Dendritic cell treated with granulocyte-macrophage colony-stimulating factor and Interleukin-4, amounts not matched to agents 40 ng/mL and 50 ng/mL, for 4 days (primary cell): ENCODE measurements around the gene NEMF.
"Not testable (repeated sequence)": the region's sequence is repeated elsewhere in the genome, so short reads cannot be mapped to it uniquely, and the experiment has no call there.

Experiments used
- H3K27ac Mint-ChIP-seq: one replicate; pipeline ENCODE4 v1.8.0; 2022; ENCODE audit warnings: mild to moderate bottlenecking, mixed read lengths
- H3K27me3 Mint-ChIP-seq: one replicate; pipeline ENCODE4 v1.8.0; 2022; ENCODE audit warnings: mild to moderate bottlenecking, mixed read lengths
- H3K36me3 Mint-ChIP-seq: one replicate; pipeline ENCODE4 v1.8.0; 2022; ENCODE audit warnings: low read depth, mixed read lengths
- H3K4me1 Mint-ChIP-seq: one replicate; pipeline ENCODE4 v1.8.0; 2022; ENCODE audit warnings: low read depth, mixed read lengths
- H3K4me3 Mint-ChIP-seq: one replicate; pipeline ENCODE4 v1.8.0; 2022; ENCODE audit warnings: mild to moderate bottlenecking, moderate library complexity, mixed read lengths
- H3K9me3 Mint-ChIP-seq: one replicate; pipeline ENCODE4 v1.8.0; 2022; ENCODE audit warnings: mixed read lengths
- intact Hi-C: fragments of 100-400 bp; cut with micrococcal nuclease; formaldehyde crosslinking; loops from one replicate; pipeline ENCODE4 v1.15.0; 2022

The NEMF gene

DNA sequence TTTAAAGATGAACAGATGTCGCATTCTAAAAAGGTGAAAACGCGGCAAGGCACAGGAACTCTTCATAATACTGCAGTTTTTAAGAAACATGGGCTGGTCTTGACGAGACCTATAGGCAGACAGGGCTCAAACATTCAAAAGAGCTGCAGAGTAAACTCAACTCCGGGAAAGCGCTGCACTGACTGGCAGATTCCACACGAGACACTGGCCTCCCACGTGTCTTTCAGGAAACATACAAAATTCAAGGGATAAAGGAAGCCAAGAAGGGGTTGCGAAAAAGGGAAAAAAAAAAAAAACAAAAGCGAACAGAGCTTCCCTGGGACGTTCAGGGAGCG is 39.7 kb upstream of the NEMF start:
- Mint-ChIP-seq H3K27me3 (no peaks in the 10 kb centered on the region), H3K4me3 (peak overlapping the region; percentile 83), H3K27ac (peak overlapping the region; percentile 99), H3K9me3 (no peaks in the 10 kb centered on the region), H3K36me3 (peaks cover 53% of the 10 kb centered on the region), H3K4me1 (peaks cover 29% of the 10 kb centered on the region)
- intact Hi-C loops, result loop anchor here (1.0 to 5.0 kb wide), 5 partner anchors 12 to 170 kb away; no protein-coding TSS in a partner anchor

DNA sequence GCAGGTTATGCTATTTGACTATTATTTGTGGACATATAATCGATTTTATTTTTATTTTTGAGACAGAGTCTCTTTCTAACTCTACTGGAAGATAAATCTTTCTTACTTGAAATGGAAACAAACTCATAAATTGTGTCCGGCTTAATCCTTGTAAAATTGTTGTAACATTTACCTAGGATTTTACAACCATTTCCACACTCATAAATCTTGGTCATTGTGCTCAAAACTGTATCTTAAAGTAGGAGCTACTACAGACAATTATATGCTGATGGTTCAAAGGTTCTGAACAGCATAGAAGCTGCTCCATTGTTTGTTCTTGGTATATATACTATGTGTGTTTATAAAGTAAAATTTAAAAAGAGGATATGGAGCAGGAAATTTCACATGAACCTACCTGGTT is 35.7 kb upstream of the NEMF start:
- peaks cover 19% of the 10 kb centered on the region for H3K4me1 Mint-ChIP-seq
- H3K36me3 Mint-ChIP-seq, result peaks cover 13% of the 10 kb centered on the region
- intact Hi-C loops, result no loop called here
- no peaks in the 10 kb centered on the region for H3K9me3 Mint-ChIP-seq
- no peaks in the 10 kb centered on the region for H3K27me3 Mint-ChIP-seq
- H3K4me3 Mint-ChIP-seq, result no peak overlapping the region
- peak overlapping the region; percentile 23 for H3K27ac Mint-ChIP-seq

DNA sequence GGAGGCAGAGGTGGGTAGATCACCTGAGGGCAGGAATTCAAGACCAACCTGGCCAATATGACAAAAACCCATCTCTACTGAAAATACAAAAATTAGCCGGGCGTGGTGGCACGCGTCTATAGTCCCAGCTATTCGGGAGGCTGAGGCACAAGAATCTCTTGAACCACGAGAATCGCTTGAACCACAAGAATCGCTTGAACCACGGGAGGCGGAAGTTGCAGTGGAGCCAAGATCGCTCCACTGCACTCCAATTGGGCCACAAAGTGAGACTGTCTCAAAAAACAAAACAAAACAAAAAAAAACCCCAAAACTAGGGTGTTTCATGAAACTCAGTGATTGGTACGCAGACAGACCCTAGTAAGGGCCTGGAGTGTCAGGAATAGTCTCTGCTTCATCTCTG is 33.9 kb upstream of the NEMF start:
- H3K27ac Mint-ChIP-seq, result no peak overlapping the region
- no peaks in the 10 kb centered on the region for H3K9me3 Mint-ChIP-seq
- peaks cover 19% of the 10 kb centered on the region for H3K4me1 Mint-ChIP-seq
- H3K4me3 Mint-ChIP-seq, result no peak overlapping the region
- intact Hi-C loops, result no loop called here
- H3K36me3 Mint-ChIP-seq, result no peaks in the 10 kb centered on the region
- H3K27me3 Mint-ChIP-seq, result no peaks in the 10 kb centered on the region

DNA sequence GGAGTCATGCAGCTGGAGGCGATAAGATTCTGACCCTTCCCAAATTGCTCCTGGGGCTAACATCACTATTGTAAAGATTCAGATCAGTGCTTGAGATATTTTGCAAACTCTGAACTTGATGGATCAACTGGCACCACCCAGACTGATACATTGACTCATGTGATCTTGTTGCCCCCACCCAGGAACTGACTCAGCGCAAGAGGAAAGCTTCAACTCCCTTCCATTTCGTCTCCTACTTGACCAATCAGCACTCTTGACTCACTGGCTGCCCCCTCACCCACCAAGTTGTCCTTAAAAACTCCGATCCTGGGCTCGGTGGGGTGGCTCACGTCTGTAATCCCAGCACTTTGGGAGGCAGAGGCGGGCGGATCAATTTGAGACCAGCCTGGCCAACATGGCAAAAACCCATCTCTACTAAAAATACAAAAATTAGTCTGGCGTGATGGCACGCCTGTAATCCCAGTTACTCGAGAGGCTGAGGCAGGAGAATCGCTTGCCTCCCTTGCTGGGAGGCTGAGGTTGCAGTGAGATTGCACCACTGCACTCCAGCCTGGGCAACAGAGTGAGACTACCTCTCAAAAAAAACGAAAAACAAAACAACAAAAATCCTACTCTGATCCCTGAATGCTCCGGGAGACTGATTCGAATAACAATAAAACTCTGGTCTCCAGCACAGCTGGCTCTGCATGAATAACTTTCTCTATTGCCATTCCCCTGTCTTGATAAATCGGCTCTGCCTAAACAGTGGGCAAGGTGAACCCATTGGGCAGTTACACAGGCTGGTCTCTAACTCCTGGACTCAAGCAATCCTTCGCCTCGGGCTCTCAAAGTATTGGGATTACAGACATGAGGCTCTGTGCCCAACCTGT is 30.5 kb upstream of the NEMF start:
- Mint-ChIP-seq H3K27me3 (no peaks in the 10 kb centered on the region), H3K4me3 (no peak overlapping the region), H3K4me1 (peaks cover 39% of the 10 kb centered on the region), H3K9me3 (no peaks in the 10 kb centered on the region), H3K36me3 (no peaks in the 10 kb centered on the region), H3K27ac (peak overlapping the region; percentile 69)
- intact Hi-C loops, result no loop called here

DNA sequence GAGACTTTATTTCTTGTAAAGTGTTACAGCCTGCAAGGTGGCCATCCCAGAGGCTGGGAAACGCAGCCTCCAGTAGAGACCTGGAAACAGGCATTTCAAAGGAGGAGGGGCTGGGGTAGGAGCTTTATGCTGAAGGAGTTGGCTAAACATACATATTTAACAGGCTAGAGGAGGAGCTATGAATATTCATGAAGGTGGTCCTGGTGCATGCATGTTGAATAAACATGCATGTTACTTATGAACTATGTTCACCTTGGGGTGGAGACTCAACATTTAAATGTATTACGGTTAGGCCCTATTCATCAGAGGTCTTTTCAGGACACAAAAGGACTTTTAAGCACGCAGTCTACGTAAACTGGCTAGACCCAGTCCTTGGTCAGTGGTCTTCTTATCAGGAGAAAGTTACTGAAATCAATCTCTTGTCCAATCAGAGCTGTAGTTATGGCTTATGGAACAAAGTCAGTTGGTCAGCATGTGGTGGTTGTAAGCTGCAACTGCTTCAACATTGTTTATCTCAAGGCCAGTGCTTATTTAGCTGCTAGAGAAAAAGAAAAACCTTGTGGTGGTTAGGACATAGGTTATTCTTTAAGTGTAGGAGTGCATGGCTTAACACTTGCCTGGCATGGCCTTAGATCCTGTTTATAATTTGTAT is 28.9 kb upstream of the NEMF start:
- H3K4me3 Mint-ChIP-seq, result no peak overlapping the region
- peak overlapping the region; percentile 97 for H3K27ac Mint-ChIP-seq
- H3K9me3 Mint-ChIP-seq, result no peaks in the 10 kb centered on the region
- H3K4me1 Mint-ChIP-seq, result peaks cover 39% of the 10 kb centered on the region
- no peaks in the 10 kb centered on the region for H3K27me3 Mint-ChIP-seq
- intact Hi-C loops, result no loop called here
- no peaks in the 10 kb centered on the region for H3K36me3 Mint-ChIP-seq

DNA sequence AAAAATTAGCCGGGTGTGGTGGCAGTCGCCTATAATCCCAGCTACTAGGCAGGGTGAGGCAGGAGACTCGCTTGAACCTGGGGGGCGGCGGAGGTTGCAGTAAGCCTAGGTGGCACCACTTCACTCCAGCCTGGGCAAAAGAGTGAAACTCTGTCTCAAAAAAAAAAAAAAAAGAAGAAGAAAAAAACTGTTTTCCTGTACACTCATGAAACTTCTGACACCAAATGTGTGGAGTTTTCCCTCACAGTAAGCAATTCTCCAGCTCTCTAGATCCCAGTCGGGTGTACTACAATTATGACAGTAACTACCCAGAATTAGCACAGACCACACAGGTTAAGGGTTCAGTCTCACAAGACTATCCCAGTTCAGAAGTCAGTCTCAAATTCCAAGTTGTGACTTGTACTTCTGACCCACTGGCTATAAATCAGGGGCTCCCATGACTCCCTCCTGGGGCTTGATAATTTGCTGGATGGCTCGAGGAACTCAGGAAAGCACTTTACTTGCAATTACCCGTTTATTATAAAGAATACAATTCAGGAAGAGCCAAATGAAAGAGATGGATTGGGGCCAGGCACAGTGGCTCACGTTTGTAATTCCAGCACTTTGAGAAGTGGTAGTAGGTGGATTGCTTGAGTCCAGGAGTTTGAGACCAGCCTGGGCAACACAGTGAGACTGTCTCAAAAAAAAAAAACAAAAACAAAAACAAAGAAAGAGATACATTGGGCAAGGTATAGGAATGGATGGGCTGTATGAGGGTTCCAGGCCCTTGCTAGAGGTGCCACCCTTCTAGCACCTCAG is 27.9 kb upstream of the NEMF start:
- peak overlapping the region; percentile 97 for H3K27ac Mint-ChIP-seq
- peaks cover 3% of the 10 kb centered on the region for H3K27me3 Mint-ChIP-seq
- H3K4me3 Mint-ChIP-seq, result peak overlapping the region; percentile 9
- no peaks in the 10 kb centered on the region for H3K9me3 Mint-ChIP-seq
- H3K4me1 Mint-ChIP-seq, result peaks cover 44% of the 10 kb centered on the region
- intact Hi-C loops, result loop anchor here (1.0 kb wide), 2 partner anchors 12 kb away; no protein-coding TSS in a partner anchor
- no peaks in the 10 kb centered on the region for H3K36me3 Mint-ChIP-seq

DNA sequence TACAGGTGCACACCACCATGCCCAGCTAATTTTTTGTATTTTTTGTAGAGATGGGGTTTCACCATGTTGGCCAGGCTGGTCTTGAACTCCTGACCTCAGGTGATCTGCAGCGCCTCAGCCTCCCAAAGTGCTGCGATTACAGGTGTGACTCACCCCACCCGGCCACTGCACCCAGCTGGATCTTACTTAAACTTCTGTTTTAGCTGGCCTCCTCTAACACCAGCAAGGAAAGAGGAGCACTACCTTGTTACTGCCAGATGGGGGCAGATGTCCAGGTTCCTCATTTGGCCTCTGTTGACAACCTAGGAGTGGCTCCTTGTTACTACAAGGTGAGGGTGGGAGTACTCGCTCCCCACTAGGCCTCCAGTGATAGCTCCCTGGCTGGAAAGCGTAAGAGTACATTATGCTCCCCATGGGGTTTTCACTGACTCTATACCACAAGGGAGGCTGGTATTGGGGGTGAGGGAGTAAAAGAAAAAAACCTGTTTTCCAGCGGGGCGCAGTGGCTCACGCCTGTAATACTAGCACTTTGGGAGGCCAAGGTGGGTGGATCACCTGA is 27.1 kb upstream of the NEMF start:
- H3K9me3 Mint-ChIP-seq, result no peaks in the 10 kb centered on the region
- peak overlapping the region; percentile 97 for H3K27ac Mint-ChIP-seq
- intact Hi-C loops, result loop anchor here (1.0 kb wide), 2 partner anchors 11 to 13 kb away; no protein-coding TSS in a partner anchor
- peaks cover 3% of the 10 kb centered on the region for H3K27me3 Mint-ChIP-seq
- H3K36me3 Mint-ChIP-seq, result no peaks in the 10 kb centered on the region
- peaks cover 44% of the 10 kb centered on the region for H3K4me1 Mint-ChIP-seq
- no peak overlapping the region for H3K4me3 Mint-ChIP-seq

DNA sequence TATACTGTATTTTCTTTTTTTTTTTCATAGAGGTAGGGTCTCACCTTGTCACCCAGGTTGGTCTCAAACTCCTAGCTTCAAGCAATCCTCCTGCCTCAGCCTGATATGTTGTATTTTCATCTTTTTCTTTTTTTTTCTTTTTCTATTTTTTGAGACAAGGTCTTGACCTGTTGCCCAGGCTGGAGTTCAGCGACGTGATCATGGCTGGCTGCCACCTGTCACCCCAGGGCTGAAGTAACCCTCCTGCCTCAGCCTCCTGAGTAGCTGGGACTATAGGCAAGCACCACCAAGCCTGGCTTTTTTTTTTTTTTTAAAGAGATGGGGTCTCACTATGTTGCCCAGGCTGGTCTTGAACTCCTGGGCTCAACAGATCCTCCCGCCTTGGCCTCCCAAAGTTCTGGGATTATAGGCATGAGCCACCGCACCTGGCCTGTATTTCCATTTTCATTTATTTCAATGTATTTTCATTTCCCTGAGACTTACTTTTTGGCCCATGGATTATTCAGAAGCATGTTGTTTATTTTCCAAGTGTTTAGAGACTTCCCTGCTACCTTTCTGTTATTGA is 24.1 kb upstream of the NEMF start:
- Mint-ChIP-seq H3K4me1 (peaks cover 33% of the 10 kb centered on the region), H3K4me3 (no peak overlapping the region), H3K9me3 (no peaks in the 10 kb centered on the region), H3K36me3 (no peaks in the 10 kb centered on the region), H3K27ac (no peak overlapping the region), H3K27me3 (peaks cover 3% of the 10 kb centered on the region)
- intact Hi-C loops, result no loop called here

DNA sequence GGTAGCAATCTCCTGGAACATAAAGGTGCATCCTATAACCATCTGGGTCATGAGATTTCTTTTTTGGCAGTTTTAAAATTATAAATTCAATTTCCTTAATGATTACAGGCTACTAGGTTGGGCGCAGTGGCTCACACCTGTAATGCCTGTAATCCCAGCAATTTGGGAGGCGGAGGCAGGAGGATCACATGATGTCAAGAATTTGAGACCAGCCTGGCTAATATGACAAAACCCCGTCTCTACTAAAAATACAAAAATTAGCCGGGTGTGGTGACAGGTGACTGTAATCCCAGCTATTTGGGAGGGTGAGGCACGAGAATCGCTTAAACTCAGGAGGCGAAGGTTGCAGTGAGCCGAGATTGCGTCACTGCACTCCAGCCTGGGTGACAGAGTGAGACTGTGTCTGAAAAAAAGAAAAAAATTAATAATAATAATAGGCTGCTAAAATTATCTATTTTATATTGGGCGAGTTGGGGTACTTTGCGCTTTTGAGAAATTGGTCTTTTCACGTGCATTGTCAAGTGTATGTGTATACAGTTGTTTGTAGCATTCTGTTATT is 23.1 kb upstream of the NEMF start:
- H3K27ac Mint-ChIP-seq, result no peak overlapping the region
- H3K36me3 Mint-ChIP-seq, result no peaks in the 10 kb centered on the region
- H3K4me3 Mint-ChIP-seq, result no peak overlapping the region
- H3K9me3 Mint-ChIP-seq, result no peaks in the 10 kb centered on the region
- peaks cover 30% of the 10 kb centered on the region for H3K4me1 Mint-ChIP-seq
- H3K27me3 Mint-ChIP-seq, result peaks cover 3% of the 10 kb centered on the region
- intact Hi-C loops, result no loop called here

DNA sequence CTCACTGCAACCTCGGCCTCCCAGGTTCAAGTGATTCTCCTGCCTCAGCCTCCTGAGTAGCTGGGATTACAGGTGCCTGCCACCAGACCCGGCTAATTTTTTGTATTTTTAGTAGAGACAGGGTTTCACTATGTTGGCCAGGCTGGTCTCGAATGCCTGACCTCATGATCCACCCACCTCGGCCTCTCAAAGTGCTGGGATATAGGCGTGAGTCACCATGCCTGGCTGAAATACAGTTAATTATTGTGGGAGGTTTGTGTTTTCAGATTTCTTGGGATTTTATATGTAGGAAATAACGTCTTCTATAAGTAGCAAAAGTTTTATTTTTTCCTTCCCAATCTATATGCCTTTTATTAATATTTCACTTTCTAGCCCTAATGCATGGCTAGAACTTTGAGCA is 21.0 kb upstream of the NEMF start:
- peaks cover 26% of the 10 kb centered on the region for H3K4me1 Mint-ChIP-seq
- H3K27me3 Mint-ChIP-seq, H3K27ac Mint-ChIP-seq, intact Hi-C loops, H3K9me3 Mint-ChIP-seq, H3K4me3 Mint-ChIP-seq, H3K36me3 Mint-ChIP-seq: not testable (repeated sequence)

DNA sequence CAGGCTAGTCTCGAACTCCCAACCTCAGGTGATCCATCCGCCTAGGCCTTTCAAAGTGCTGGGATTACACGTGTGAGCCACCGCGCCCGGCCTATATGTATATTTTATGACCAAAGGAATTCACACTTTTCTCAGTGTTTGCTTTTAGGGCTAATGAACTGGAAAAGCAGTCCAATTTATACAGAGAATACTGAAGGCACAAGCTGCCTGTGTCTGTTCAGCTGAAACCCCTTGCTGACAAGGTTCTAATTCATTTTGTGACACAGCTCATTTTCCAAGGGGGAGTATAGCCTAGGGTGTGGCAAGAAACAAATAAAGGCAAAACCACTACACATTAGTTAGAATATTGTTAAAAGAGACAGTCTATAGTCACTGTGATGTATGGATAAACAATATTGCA is 18.3 kb upstream of the NEMF start:
- peaks cover 7% of the 10 kb centered on the region for H3K36me3 Mint-ChIP-seq
- no peak overlapping the region for H3K4me3 Mint-ChIP-seq
- H3K27me3 Mint-ChIP-seq, result no peaks in the 10 kb centered on the region
- intact Hi-C loops, result no loop called here
- no peaks in the 10 kb centered on the region for H3K9me3 Mint-ChIP-seq
- H3K4me1 Mint-ChIP-seq, result peaks cover 29% of the 10 kb centered on the region
- H3K27ac Mint-ChIP-seq, result peak overlapping the region; percentile 98

DNA sequence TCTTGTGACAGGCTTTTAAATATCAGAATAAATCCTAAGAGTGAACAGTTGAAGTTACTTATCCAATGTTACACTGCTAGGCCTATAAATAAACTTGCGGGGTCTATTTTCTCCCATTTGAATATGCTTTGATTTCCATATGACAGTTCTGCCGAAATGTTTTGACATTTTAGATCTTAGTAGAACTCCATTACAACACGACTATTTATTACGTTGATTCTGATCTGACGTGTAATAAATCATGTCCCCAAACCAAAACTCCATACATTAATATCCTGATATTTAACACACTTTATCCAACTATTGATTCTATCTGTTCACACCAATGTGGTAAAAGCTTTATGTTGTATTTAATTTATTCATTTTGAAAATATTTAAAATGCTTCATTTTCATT is 16.1 kb upstream of the NEMF start:
- H3K27ac Mint-ChIP-seq, result peak overlapping the region; percentile 98
- peaks cover 29% of the 10 kb centered on the region for H3K4me1 Mint-ChIP-seq
- peaks cover 7% of the 10 kb centered on the region for H3K36me3 Mint-ChIP-seq
- no peaks in the 10 kb centered on the region for H3K9me3 Mint-ChIP-seq
- intact Hi-C loops, result loop anchor here (1.0 to 2.0 kb wide), 5 partner anchors 12 to 170 kb away; no protein-coding TSS in a partner anchor
- peak overlapping the region; percentile 93 for H3K4me3 Mint-ChIP-seq
- no peaks in the 10 kb centered on the region for H3K27me3 Mint-ChIP-seq
